Testis (tissue), 5 donors: Measurements from ENCODE around the gene NAGA. TPM values are rescaled to one million over a fixed set of nuclear protein-coding genes. Genes with fewer than 3 reads are reported as not detected.
A peak's percentile ranks its signal among the peaks of the same experiment; 100 is the strongest.
"Not testable (repeated sequence)": the region's sequence is repeated elsewhere in the genome, so short reads cannot be mapped to it uniquely, and the experiment has no call there.

Source experiments
- DNase-seq: peaks from one replicate; pipeline ENCODE4 v3.0.0-alpha.2; 2019
- H3K27ac ChIP-seq, 2 donors: fragments of 200-600 bp; sonication (generic); one replicate each; pipeline ENCODE4 v1.5.1; 2019
- H3K27me3 ChIP-seq: fragments of 200-600 bp; sonication (generic); one replicate; pipeline ENCODE4 v1.5.1; 2019
- H3K36me3 ChIP-seq: fragments of 200-600 bp; sonication (generic); one replicate; pipeline ENCODE4 v1.5.1; 2017; ENCODE audit warnings: low read depth; ENCODE audit errors: missing control alignments
- H3K4me1 ChIP-seq: fragments of 200-600 bp; sonication (generic); one replicate; pipeline ENCODE4 v1.5.1; 2019
- H3K4me3 ChIP-seq, 2 donors: fragments of 200-600 bp; sonication (generic); one replicate each; pipeline ENCODE4 v1.5.1; 2017 to 2019
- H3K9me3 ChIP-seq: fragments of 200-600 bp; sonication (generic); one replicate; pipeline ENCODE4 v1.5.1; 2017
- CTCF ChIP-seq, 3 experiments: fragments of 450-650 bp in 2 of 3; fragments of 200-600 bp in 1 of 3; sonication (generic) in 1 of 3; IDR thresholded peaks; one replicate each; pipeline ENCODE4 v1.5.1; 2016 to 2019; ENCODE audit warnings: antibody characterized with exemption in 3 of 3, mild to moderate bottlenecking in 2 of 3, moderate library complexity in 1 of 3
- POLR2A ChIP-seq: fragments of 450-650 bp; IDR thresholded peaks from one replicate; pipeline ENCODE4 v1.6.1; 2017; ENCODE audit warnings: antibody characterized with exemption, mild to moderate bottlenecking, moderate library complexity
- WGBS, 2 donors: methylation state at CpG; one replicate each; pipeline ENCODE4 v1.1.5; 2018; 5-methylcytosine and 5-hydroxymethylcytosine counted together
- intact Hi-C: fragments of 100-400 bp; cut with DNase I; formaldehyde crosslinking; loops from one replicate; pipeline ENCODE4 v1.15.1; 2023; ENCODE audit warnings: low total_unique reads
- long read RNA-seq, 2 donors: transcript quantifications; one replicate each; lab custom pipeline, GENCODE V29; 2026
- polyA plus RNA-seq: library from polyadenylated mRNA; stranded (reverse); fragments of 350-450 nt; fragmentation: Illumina TruSeq; extraction: RNeasy Lipid Tissue Mini Kit (QIAGEN cat#74804); gene quantifications from one replicate; pipeline ENCODE4 v1.2.3, GENCODE V29; 2014; ENCODE audit warnings: low read depth, low replicate concordance; ENCODE audit not compliant: insufficient read depth
- total RNA-seq, 2 donors: library from RNA; depleted of rRNA; stranded (reverse); fragments of >200 nt; gene quantifications; one replicate each; pipeline ENCODE4 v1.2.3, GENCODE V29; 2016

NAGA gene
- 10 to 100 TPM; 19.9 to 32.1 TPM for total RNA-seq
- polyA plus RNA-seq, result 22.9 TPM
- long read RNA-seq, donor 1, transcript NAGA-201 (9 exons, 3,694 nt), result major isoform, 10 of 21 reads
- long read RNA-seq, donor 1, partial matches to known transcripts, result 7 of 21 reads
- long read RNA-seq, donor 1, other reads (novel, unspliced or antisense), result 0 of 21 reads
- long read RNA-seq, donor 2, partial matches to known transcripts, result 0 of 4 reads
- long read RNA-seq, donor 2, other reads (novel, unspliced or antisense), result 0 of 4 reads

- H3K27me3 ChIP-seq, result no peaks in the 10 kb centered on the region
- TF ChIP-seq POLR2A (peak; percentile 56), CTCF (IDR thresholded peaks at IDR 0.05) (no peak)
- H3K4me3 ChIP-seq, result peak within 1 kb of the TSS; percentile 67 to 75
- H3K9me3 ChIP-seq, result no peaks in the 10 kb centered on the region
- peak; percentile 97 for DNase-seq
- no peaks in the 10 kb centered on the region for H3K36me3 ChIP-seq
- H3K27ac ChIP-seq, result peak within 1 kb of the TSS; percentile 79 to 93
- H3K4me1 ChIP-seq, result peaks cover 24% of the 10 kb centered on the region
- 0 to 1% methylated on average over 21 to 56 of the region's 56 CpGs for WGBS, 2 donors
- intact Hi-C loops, result no loop called here
These were observed at the start of gene NAGA for GRCh38 chr22:42070517-42071422. Gene NAGA, minus strand, starts transcription at chr22:42070812. Its CDS starts 515 bp downstream, at chr22:42070297.

GRCh38 chr22:42116848-42117424, 46.3 kb upstream of the NAGA start:
- WGBS, 2 donors, result 84 to 88% methylated on average over 4 of the region's 4 CpGs
- no peaks in the 10 kb centered on the region for H3K9me3 ChIP-seq
- TF ChIP-seq CTCF (IDR thresholded peaks at IDR 0.05), result no peak
- no peak for TF ChIP-seq POLR2A
- H3K27ac ChIP-seq, result no peak overlapping the region
- no peak for DNase-seq
- no peaks in the 10 kb centered on the region for H3K4me1 ChIP-seq
- H3K4me3 ChIP-seq, result no peak overlapping the region
- intact Hi-C loops, result no loop called here
- H3K36me3 ChIP-seq, result no peaks in the 10 kb centered on the region
- no peaks in the 10 kb centered on the region for H3K27me3 ChIP-seq

- DNase-seq, intact Hi-C loops, H3K27me3 ChIP-seq, H3K27ac ChIP-seq, H3K4me3 ChIP-seq, H3K9me3 ChIP-seq, H3K4me1 ChIP-seq, H3K36me3 ChIP-seq: not testable (repeated sequence)
- 80 to 89% methylated on average over 6 of the region's 6 CpGs for WGBS, 2 donors
These were observed 44.8 kb upstream of the NAGA start for GRCh38 chr22:42115420-42115830.

- H3K27ac ChIP-seq, result no peak overlapping the region
- H3K9me3 ChIP-seq, result no peaks in the 10 kb centered on the region
- no peak for TF ChIP-seq CTCF (IDR thresholded peaks at IDR 0.05)
- no peak for TF ChIP-seq POLR2A
- intact Hi-C loops, result no loop called here
- H3K4me1 ChIP-seq, result no peaks in the 10 kb centered on the region
- H3K4me3 ChIP-seq, result no peak overlapping the region
- no peaks in the 10 kb centered on the region for H3K36me3 ChIP-seq
- no peak for DNase-seq
- WGBS, 2 donors, result 93 to 96% methylated on average over 7 of the region's 7 CpGs
- no peaks in the 10 kb centered on the region for H3K27me3 ChIP-seq
These were observed 44.1 kb upstream of the NAGA start for GRCh38 chr22:42114721-42115120.

GRCh38 chr22:42112793-42113192, 42.2 kb upstream of the NAGA start:
- H3K36me3 ChIP-seq, H3K4me3 ChIP-seq, H3K27me3 ChIP-seq, DNase-seq, H3K9me3 ChIP-seq, intact Hi-C loops, H3K27ac ChIP-seq, H3K4me1 ChIP-seq: not testable (repeated sequence)
- WGBS, 2 donors, result 28 to 47% methylated on average over 3 to 4 of the region's 4 CpGs
